MM.1S (cell line): ENCODE results near the gene RFX6.

Experiments
- DNase-seq: peaks from one replicate; pipeline ENCODE4 v3.0.0-alpha.2; 2015
- H2AFZ ChIP-seq: fragments of 300-600 bp; sonication (generic); 2 replicates; pipeline ENCODE4 v1.6.0; 2016; ENCODE audit warnings: antibody characterized with exemption, low read length
- H3F3A ChIP-seq: fragments of 300-600 bp; sonication (generic); 2 replicates; pipeline ENCODE4 v1.6.1; 2016; ENCODE audit warnings: mild to moderate bottlenecking, antibody characterized with exemption, low read length, moderate library complexity, mixed read lengths; ENCODE audit not compliant: insufficient read depth
- H3K27ac ChIP-seq: fragments of 300-600 bp; sonication (generic); 2 replicates; pipeline ENCODE4 v1.5.1; 2016; ENCODE audit warnings: mild to moderate bottlenecking, low read length
- H3K27me3 ChIP-seq: fragments of 300-600 bp; sonication (generic); replicated peaks from 2 replicates; pipeline ENCODE4 v1.6.0; 2016; ENCODE audit warnings: low read length; ENCODE audit not compliant: insufficient read depth
- H3K36me3 ChIP-seq: fragments of 300-600 bp; sonication (generic); replicated peaks from 2 replicates; pipeline ENCODE4 v1.6.1; 2016; ENCODE audit warnings: mild to moderate bottlenecking, low read length, mixed read lengths; ENCODE audit not compliant: insufficient read depth
- H3K4me1 ChIP-seq: fragments of 300-600 bp; sonication (generic); 2 replicates; pipeline ENCODE4 v1.6.1; 2016; ENCODE audit warnings: low read length, mixed read lengths
- H3K4me2 ChIP-seq: fragments of 300-600 bp; sonication (generic); 2 replicates; pipeline ENCODE4 v1.6.0; 2016; ENCODE audit warnings: low read depth, low read length
- H3K4me3 ChIP-seq: fragments of 300-600 bp; sonication (generic); 2 replicates; pipeline ENCODE4 v1.5.1; 2016; ENCODE audit warnings: low read length, mixed read lengths
- H3K79me2 ChIP-seq: fragments of 300-600 bp; sonication (generic); 2 replicates; pipeline ENCODE4 v1.6.1; 2016; ENCODE audit warnings: mixed run types, low read length, mixed read lengths
- H3K9ac ChIP-seq: fragments of 300-600 bp; sonication (generic); 2 replicates; pipeline ENCODE4 v1.6.1; 2016; ENCODE audit warnings: low read length, mixed read lengths
- H3K9me2 ChIP-seq: fragments of 300-600 bp; sonication (generic); replicated peaks from 2 replicates; pipeline ENCODE4 v1.6.1; 2016; ENCODE audit warnings: mild to moderate bottlenecking, low read length, mixed read lengths; ENCODE audit not compliant: insufficient read depth
- H3K9me3 ChIP-seq: fragments of 300-600 bp; sonication (generic); replicated peaks from 2 replicates; pipeline ENCODE4 v1.6.1; 2016; ENCODE audit warnings: mild to moderate bottlenecking, low read length, mixed read lengths; ENCODE audit not compliant: insufficient read depth
- H4K20me1 ChIP-seq: fragments of 300-600 bp; sonication (generic); 2 replicates; pipeline ENCODE4 v1.6.1; 2016; ENCODE audit warnings: mild to moderate bottlenecking, low read length, moderate library complexity, mixed read lengths; ENCODE audit not compliant: insufficient read depth
- EZH2 ChIP-seq: fragments of 300-600 bp; sonication (generic); optimal IDR thresholded peaks from 2 replicates; pipeline ENCODE3; 2017; ENCODE audit warnings: low read depth, mild to moderate bottlenecking, antibody characterized with exemption, low read length, mixed read lengths
- EZH2phosphoT487 ChIP-seq: fragments of 300-600 bp; sonication (generic); IDR thresholded peaks from 2 replicates; pipeline ENCODE4 v1.6.1; 2018; ENCODE audit warnings: antibody characterized with exemption, low read length
- TF ChIP-seq, protein P1 (sequence below): fragments of 300-600 bp; sonication (generic); IDR thresholded peaks from 2 replicates; pipeline ENCODE4 v1.5.1; 2016; ENCODE audit warnings: antibody characterized with exemption, low read length, mixed read lengths

Gene RFX6

GRCh38 chr6:116888732-116889360, 11.8 kb downstream of the RFX6 start:
- Histone ChIP-seq H3K9me3 (no peaks in the 10 kb centered on the region), H4K20me1 (no peaks in the 10 kb centered on the region), H2AFZ (no peak overlapping the region), H3K79me2 (no peaks in the 10 kb centered on the region), H3K4me1 (no peaks in the 10 kb centered on the region), H3F3A (no peaks in the 10 kb centered on the region), H3K36me3 (no peaks in the 10 kb centered on the region), H3K9ac (no peak overlapping the region), H3K4me2 (no peak overlapping the region), H3K27me3 (no peaks in the 10 kb centered on the region), H3K27ac (no peak overlapping the region), H3K9me2 (no peaks in the 10 kb centered on the region), H3K4me3 (no peak overlapping the region)
- TF ChIP-seq, protein P1, sequence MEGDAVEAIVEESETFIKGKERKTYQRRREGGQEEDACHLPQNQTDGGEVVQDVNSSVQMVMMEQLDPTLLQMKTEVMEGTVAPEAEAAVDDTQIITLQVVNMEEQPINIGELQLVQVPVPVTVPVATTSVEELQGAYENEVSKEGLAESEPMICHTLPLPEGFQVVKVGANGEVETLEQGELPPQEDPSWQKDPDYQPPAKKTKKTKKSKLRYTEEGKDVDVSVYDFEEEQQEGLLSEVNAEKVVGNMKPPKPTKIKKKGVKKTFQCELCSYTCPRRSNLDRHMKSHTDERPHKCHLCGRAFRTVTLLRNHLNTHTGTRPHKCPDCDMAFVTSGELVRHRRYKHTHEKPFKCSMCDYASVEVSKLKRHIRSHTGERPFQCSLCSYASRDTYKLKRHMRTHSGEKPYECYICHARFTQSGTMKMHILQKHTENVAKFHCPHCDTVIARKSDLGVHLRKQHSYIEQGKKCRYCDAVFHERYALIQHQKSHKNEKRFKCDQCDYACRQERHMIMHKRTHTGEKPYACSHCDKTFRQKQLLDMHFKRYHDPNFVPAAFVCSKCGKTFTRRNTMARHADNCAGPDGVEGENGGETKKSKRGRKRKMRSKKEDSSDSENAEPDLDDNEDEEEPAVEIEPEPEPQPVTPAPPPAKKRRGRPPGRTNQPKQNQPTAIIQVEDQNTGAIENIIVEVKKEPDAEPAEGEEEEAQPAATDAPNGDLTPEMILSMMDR: no peak
- TF ChIP-seq EZH2phosphoT487 (no peak), EZH2 (no peak)
- no peak for DNase-seq

DNA sequence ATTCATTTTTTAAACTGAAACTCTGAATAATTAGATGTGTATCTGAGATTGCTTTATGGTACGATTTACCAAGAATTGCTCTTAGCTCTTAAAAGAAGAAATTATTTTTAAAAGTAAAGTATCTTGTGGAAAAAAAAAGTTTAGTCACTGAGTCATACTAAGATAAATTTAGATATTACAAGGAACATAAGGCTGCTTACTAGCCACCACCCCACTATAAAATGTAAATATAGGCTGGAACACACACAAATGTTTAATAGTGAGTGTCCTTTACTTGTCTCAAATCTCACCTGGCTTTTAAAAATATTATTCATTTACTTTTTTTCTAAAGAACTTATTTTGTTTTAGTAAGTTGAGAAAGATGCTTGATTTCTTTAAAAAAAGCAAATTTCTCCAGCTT, 17.6 kb downstream of the RFX6 start:
- Histone ChIP-seq H3F3A (no peaks in the 10 kb centered on the region), H3K4me1 (no peaks in the 10 kb centered on the region), H3K9me2 (no peaks in the 10 kb centered on the region), H3K36me3 (no peaks in the 10 kb centered on the region), H3K4me3 (no peak overlapping the region), H3K79me2 (no peaks in the 10 kb centered on the region), H3K27me3 (no peaks in the 10 kb centered on the region), H3K9ac (no peak overlapping the region), H4K20me1 (no peaks in the 10 kb centered on the region), H3K27ac (no peak overlapping the region), H3K9me3 (no peaks in the 10 kb centered on the region), H3K4me2 (no peak overlapping the region), H2AFZ (no peak overlapping the region)
- DNase-seq: no peak
- TF ChIP-seq, protein P1: no peak
- no peak for TF ChIP-seq EZH2
- no peak for TF ChIP-seq EZH2phosphoT487

- Histone ChIP-seq H3K79me2 (no peaks in the 10 kb centered on the region), H3K9me3 (no peaks in the 10 kb centered on the region), H3K4me2 (no peak overlapping the region), H3K4me1 (no peaks in the 10 kb centered on the region), H3K9ac (no peak overlapping the region), H3K27ac (no peak overlapping the region), H3K36me3 (no peaks in the 10 kb centered on the region), H3K9me2 (no peaks in the 10 kb centered on the region), H3F3A (no peaks in the 10 kb centered on the region), H3K4me3 (no peak overlapping the region), H2AFZ (no peak overlapping the region), H4K20me1 (no peaks in the 10 kb centered on the region), H3K27me3 (no peaks in the 10 kb centered on the region)
- TF ChIP-seq, protein P1: no peak
- TF ChIP-seq EZH2: no peak
- TF ChIP-seq EZH2phosphoT487: no peak
- no peak for DNase-seq
Observed at GRCh38 chr6:116895935-116896334, 18.9 kb downstream of the RFX6 start.
